GM20000 (cell line): ENCODE results near the gene OR2Y1.
"Not testable (repeated sequence)": the region's sequence is repeated elsewhere in the genome, so short reads cannot be mapped to it uniquely, and the experiment has no call there.

Experiments
- DNase-seq: peaks from one replicate; pipeline ENCODE4 v3.0.0; 2012; ENCODE audit warnings: low spot score
- CTCF ChIP-seq: IDR thresholded peaks from 2 replicates; pipeline ENCODE4 v1.5.1; 2012; ENCODE audit warnings: mild to moderate bottlenecking, control low read depth; ENCODE audit errors: extremely low read depth, missing control alignments

OR2Y1 gene

GRCh38 chr5:180723936-180724335, 15.9 kb downstream of the OR2Y1 start:
- no peak for DNase-seq
- no peak for TF ChIP-seq CTCF

- TF ChIP-seq CTCF, result no peak
- DNase-seq, result no peak
These were observed 19.4 kb downstream of the OR2Y1 start for GRCh38 chr5:180720486-180720885.

- no peak for DNase-seq
- no peak for TF ChIP-seq CTCF
These were observed 20.1 kb downstream of the OR2Y1 start for GRCh38 chr5:180719781-180720180.

- peak; percentile 53 for TF ChIP-seq CTCF
- DNase-seq, result peak; percentile 44
These were observed 20.9 kb downstream of the OR2Y1 start for GRCh38 chr5:180718810-180719453.

- TF ChIP-seq CTCF, result no peak
These were observed 21.9 kb downstream of the OR2Y1 start for GRCh38 chr5:180717989-180718388.

GRCh38 chr5:180704362-180704761, 35.5 kb downstream of the OR2Y1 start:
- no peak for DNase-seq
- TF ChIP-seq CTCF, result no peak

More at GRCh38 chr5:180717989-180718388, 21.9 kb downstream of the OR2Y1 start:
- no peak for DNase-seq

GRCh38 chr5:180703912-180704311, 35.9 kb downstream of the OR2Y1 start:
- TF ChIP-seq CTCF, result no peak
- no peak for DNase-seq

GRCh38 chr5:180703371-180703770, 36.5 kb downstream of the OR2Y1 start:
- DNase-seq, result not testable (repeated sequence)

GRCh38 chr5:180700440-180700839, 39.4 kb downstream of the OR2Y1 start:
- DNase-seq, result not testable (repeated sequence)
